ENCODE measurements around the gene CAMK1G. TPM values are rescaled to one million over a fixed set of nuclear protein-coding genes. Genes with fewer than 3 reads are reported as not detected.

Gene CAMK1G
- polyA plus RNA-seq, 1 experiment: 2.1 TPM

DNA sequence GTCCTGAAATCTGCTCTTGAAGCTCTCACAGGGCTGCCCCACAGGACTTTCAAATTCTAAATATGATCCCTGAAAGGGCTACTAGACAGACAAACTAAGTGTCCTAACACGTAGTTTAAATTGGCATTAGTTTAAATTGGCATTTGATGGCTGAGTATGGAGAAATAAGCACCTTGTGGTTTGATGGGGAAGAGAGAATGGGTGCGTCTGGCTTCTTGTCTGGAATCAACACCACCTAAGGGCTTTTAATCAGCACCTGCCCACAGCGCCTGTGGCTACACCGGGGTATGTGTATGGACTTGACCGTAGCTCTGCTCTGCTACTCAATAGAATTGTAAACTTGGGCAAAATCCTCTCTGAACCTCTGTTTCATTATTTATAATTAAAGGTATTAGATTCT is 74.4 kb downstream of the CAMK1G start:
- ChIA-PET CTCF (interaction anchor here (1.2 to 1.9 kb wide), 3 partner anchors 8 to 82 kb away, joined by 3 to 4 read pairs (median 4); no protein-coding TSS in a partner anchor), POLR2A (interaction anchor here (0.9 to 1.2 kb wide), 2 partner anchors 9 to 18 kb away, joined by 3 to 5 read pairs; partner anchors contain the start of gene G0S2)
- TF ChIP-seq, protein P1, sequence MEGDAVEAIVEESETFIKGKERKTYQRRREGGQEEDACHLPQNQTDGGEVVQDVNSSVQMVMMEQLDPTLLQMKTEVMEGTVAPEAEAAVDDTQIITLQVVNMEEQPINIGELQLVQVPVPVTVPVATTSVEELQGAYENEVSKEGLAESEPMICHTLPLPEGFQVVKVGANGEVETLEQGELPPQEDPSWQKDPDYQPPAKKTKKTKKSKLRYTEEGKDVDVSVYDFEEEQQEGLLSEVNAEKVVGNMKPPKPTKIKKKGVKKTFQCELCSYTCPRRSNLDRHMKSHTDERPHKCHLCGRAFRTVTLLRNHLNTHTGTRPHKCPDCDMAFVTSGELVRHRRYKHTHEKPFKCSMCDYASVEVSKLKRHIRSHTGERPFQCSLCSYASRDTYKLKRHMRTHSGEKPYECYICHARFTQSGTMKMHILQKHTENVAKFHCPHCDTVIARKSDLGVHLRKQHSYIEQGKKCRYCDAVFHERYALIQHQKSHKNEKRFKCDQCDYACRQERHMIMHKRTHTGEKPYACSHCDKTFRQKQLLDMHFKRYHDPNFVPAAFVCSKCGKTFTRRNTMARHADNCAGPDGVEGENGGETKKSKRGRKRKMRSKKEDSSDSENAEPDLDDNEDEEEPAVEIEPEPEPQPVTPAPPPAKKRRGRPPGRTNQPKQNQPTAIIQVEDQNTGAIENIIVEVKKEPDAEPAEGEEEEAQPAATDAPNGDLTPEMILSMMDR (IDR thresholded peaks at IDR 0.05; ENCODE audit: low read depth, low read length): no peak
- H3K9me3 ChIP-seq (ENCODE audit: control insufficient read depth, insufficient read depth, low read length): no peaks in the 10 kb centered on the region
- no peak for DNase-seq (ENCODE audit: low read depth, low spot score)
- H3K4me3 ChIP-seq (ENCODE audit: low read depth, low read length): no peak overlapping the region
- no peaks in the 10 kb centered on the region for H3K27me3 ChIP-seq (ENCODE audit: control insufficient read depth, insufficient read depth, low read length)
- H3K27ac ChIP-seq (ENCODE audit: low read depth, low read length): no peak overlapping the region

DNA sequence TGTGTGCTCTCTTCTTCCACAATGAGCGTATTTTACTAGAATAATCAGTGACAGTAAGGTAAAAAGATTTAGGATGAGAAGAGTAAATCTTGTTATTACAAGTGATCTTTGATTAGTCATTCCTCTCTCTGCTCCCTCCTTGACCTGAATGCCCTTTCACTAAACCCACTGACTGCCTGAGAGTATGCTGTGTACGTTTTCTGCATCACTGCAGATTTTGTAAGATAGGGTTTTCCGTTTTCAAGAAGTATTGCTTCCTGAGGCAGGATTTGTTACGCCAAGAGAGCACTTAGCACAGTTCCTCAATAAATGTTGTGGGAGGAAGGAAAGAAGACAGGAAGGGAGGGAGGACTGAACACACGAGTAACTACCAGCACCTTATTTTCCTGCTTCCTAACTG is 76.4 kb downstream of the CAMK1G start:
- Histone ChIP-seq H3K27ac (ENCODE audit: low read depth, low read length) (no peak overlapping the region), H3K9me3 (ENCODE audit: control insufficient read depth, insufficient read depth, low read length) (no peaks in the 10 kb centered on the region), H3K4me3 (ENCODE audit: low read depth, low read length) (no peak overlapping the region), H3K27me3 (ENCODE audit: control insufficient read depth, insufficient read depth, low read length) (no peaks in the 10 kb centered on the region)
- TF ChIP-seq, protein P1 (IDR thresholded peaks at IDR 0.05; ENCODE audit: low read depth, low read length): no peak
- ChIA-PET POLR2A (no interaction called here), CTCF (no interaction called here)
- DNase-seq (ENCODE audit: low read depth, low spot score): no peak

DNA sequence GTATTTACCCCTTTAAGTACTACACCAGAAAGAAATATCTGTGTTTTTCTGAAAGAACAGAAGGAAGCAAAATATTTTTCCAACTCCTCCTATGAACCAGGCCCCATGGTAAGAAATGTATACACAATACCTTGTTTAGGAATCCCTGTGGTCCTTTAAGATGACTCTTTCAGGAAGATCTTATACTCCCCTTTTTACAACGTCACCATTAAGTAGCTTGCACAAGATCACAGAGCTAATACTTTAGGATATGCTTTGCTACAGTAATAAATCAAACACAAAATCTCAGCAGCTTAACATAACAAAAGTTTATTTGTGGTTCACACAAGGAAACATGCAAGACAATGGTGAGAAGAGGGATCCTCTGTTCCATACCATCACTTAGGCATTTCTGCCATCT is 77.6 kb downstream of the CAMK1G start:
- DNase-seq (ENCODE audit: low read depth, low spot score): no peak
- H3K27ac ChIP-seq (ENCODE audit: low read depth, low read length): no peak overlapping the region
- H3K4me3 ChIP-seq (ENCODE audit: low read depth, low read length): no peak overlapping the region
- TF ChIP-seq, protein P1 (IDR thresholded peaks at IDR 0.05; ENCODE audit: low read depth, low read length): no peak
- POLR2A ChIA-PET: interaction anchor here (0.8 kb wide), 1 partner anchor 8 kb away, joined by 5 read pairs; no protein-coding TSS in a partner anchor
- CTCF ChIA-PET: no interaction called here
- no peaks in the 10 kb centered on the region for H3K9me3 ChIP-seq (ENCODE audit: control insufficient read depth, insufficient read depth, low read length)
- H3K27me3 ChIP-seq (ENCODE audit: control insufficient read depth, insufficient read depth, low read length): no peaks in the 10 kb centered on the region

DNA sequence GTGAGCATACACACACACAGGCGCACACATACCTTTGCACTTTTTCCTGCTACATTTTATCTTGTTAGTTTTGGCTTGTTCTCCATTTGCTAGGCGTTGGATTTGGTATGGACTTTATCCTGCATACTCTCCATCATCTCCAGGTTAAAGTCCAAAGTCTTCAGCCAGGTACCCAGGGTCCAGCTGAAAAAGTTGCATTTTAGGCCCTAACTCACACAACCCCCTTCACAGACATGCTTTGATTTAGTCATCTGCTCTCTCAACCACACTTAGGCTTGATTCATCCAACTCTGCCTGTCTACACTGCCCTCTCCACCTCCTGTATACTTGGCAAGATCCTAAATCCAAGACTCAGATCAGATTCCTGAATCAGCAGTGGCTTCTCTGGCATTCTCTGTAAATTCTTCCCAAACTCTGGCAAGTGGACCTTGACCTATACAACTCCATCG is 79.4 kb downstream of the CAMK1G start:
- CTCF ChIA-PET: no interaction called here
- H3K9me3 ChIP-seq (ENCODE audit: control insufficient read depth, insufficient read depth, low read length): no peaks in the 10 kb centered on the region
- DNase-seq (ENCODE audit: low read depth, low spot score): no peak
- TF ChIP-seq, protein P1 (IDR thresholded peaks at IDR 0.05; ENCODE audit: low read depth, low read length): no peak
- POLR2A ChIA-PET: no interaction called here
- no peak overlapping the region for H3K27ac ChIP-seq (ENCODE audit: low read depth, low read length)
- H3K4me3 ChIP-seq (ENCODE audit: low read depth, low read length): no peak overlapping the region
- no peaks in the 10 kb centered on the region for H3K27me3 ChIP-seq (ENCODE audit: control insufficient read depth, insufficient read depth, low read length)

Other genes starting within 250 kb of the CAMK1G start
- gene LAMB3, start 68.7 kb downstream of the CAMK1G start, polyA plus RNA-seq (2011; rRNA removed): 2.6 and 3.3 TPM in 2 replicates
- gene G0S2, start 91.7 kb downstream of the CAMK1G start, polyA plus RNA-seq (2011; rRNA removed): 3.5 and 4.7 TPM in 2 replicates
- 4.5 and 4.7 TPM in 2 replicates for gene HSD11B1, start 121.1 kb downstream of the CAMK1G start, polyA plus RNA-seq (2011; rRNA removed)
- 0.06 and 0.10 TPM in 2 replicates for gene TRAF3IP3, start 172.3 kb downstream of the CAMK1G start, polyA plus RNA-seq (2011; rRNA removed)
- gene C1orf74, start 200.8 kb downstream of the CAMK1G start, polyA plus RNA-seq (2011; rRNA removed): 1.8 and 2.2 TPM in 2 replicates
- 0.67 and 1.0 TPM in 2 replicates for gene IRF6, start 222.4 kb downstream of the CAMK1G start, polyA plus RNA-seq (2011; rRNA removed)
- gene UTP25, start 244.3 kb downstream of the CAMK1G start, polyA plus RNA-seq (2011; rRNA removed): 7.5 and 8.6 TPM in 2 replicates

All from AG04450 (cell line).